Panc1 (cell line): ENCODE results near the gene CCDC192. TPM values are rescaled to one million over a fixed set of nuclear protein-coding genes. Genes with fewer than 3 reads are reported as not detected.
"Not testable (repeated sequence)": the region's sequence is repeated elsewhere in the genome, so short reads cannot be mapped to it uniquely, and the experiment has no call there.

Experiments
- ATAC-seq: fragments of 200-7000 bp; cut with Tn5 transposase; 2 replicates; pipeline ENCODE4 v1.9.1; 2020; ENCODE audit warnings: mild to moderate bottlenecking, moderate library complexity
- BruUV-seq: library from RNA; stranded (reverse); fragments of 400-500 nt; replicated peaks from 2 replicates; lab custom pipeline; 2021; lab: Mats Ljungman, UMichigan
- CTCF ChIA-PET: fragments of 300-600 bp; sonication (Branson Sonifier 250); formaldehyde crosslinking; loops from one replicate; lab custom pipeline; 2022; ENCODE audit warnings: antibody characterized with exemption; lab: Charles Lee
- POLR2A ChIA-PET: fragments of 300-600 bp; sonication (Branson Sonifier 250); formaldehyde crosslinking; loops from one replicate; lab custom pipeline; 2022; ENCODE audit warnings: antibody characterized with exemption; lab: Charles Lee
- DNase-seq: peaks from one replicate; pipeline ENCODE4 v3.0.0-alpha.2; 2010; ENCODE audit warnings: low read depth, low spot score
- H3K27ac ChIP-seq: 2 replicates; pipeline ENCODE4 v1.5.1; 2011; ENCODE audit warnings: mild to moderate bottlenecking, low read length, inconsistent platforms
- H3K27me3 ChIP-seq: fragments of 200-500 bp; sonication (Bioruptor generic); 2 replicates; pipeline ENCODE4 v1.6.0; 2014; ENCODE audit warnings: low read length, inconsistent platforms; ENCODE audit not compliant: control insufficient read depth, insufficient read depth
- H3K36me3 ChIP-seq: fragments of 200-500 bp; sonication (Bioruptor generic); 2 replicates; pipeline ENCODE4 v1.5.1; 2014; ENCODE audit warnings: inconsistent platforms, mild to moderate bottlenecking, low read length, moderate library complexity; ENCODE audit not compliant: control insufficient read depth, insufficient read depth
- H3K4me1 ChIP-seq: 2 replicates; pipeline ENCODE4 v1.5.1; 2011; ENCODE audit warnings: inconsistent platforms, mild to moderate bottlenecking, low read length, moderate library complexity; ENCODE audit not compliant: control insufficient read depth, insufficient read depth
- H3K4me3 ChIP-seq, 2 experiments: 2 replicates each; pipeline ENCODE4 v1.5.1; 2011 to 2012; ENCODE audit warnings: low read depth in 2 of 2, low read length in 2 of 2, mild to moderate bottlenecking in 2 of 2, inconsistent platforms in 1 of 2, moderate library complexity in 1 of 2
- H3K9me3 ChIP-seq: fragments of 200-500 bp; sonication (Bioruptor generic); 2 replicates; pipeline ENCODE4 v1.5.1; 2014; ENCODE audit warnings: low read depth, mild to moderate bottlenecking, inconsistent platforms, low read length, moderate library complexity; ENCODE audit not compliant: control insufficient read depth, insufficient read depth
- POLR2AphosphoS5 ChIP-seq: IDR thresholded peaks from 2 replicates; pipeline ENCODE4 v1.6.1; 2012; ENCODE audit warnings: mild to moderate bottlenecking, low read depth, low read length, moderate library complexity
- SIN3A ChIP-seq: IDR thresholded peaks from 2 replicates; pipeline ENCODE4 v1.6.1; 2012; ENCODE audit warnings: low read depth, mild to moderate bottlenecking, low read length, moderate library complexity, borderline replicate concordance; ENCODE audit not compliant: insufficient read depth
- TCF7L2 ChIP-seq: IDR thresholded peaks from 2 replicates; pipeline ENCODE4 v1.6.1; 2011; ENCODE audit warnings: mild to moderate bottlenecking, low read depth, low read length, inconsistent platforms
- in situ Hi-C: cut with HindIII; loops from 2 replicates; pipeline ENCODE4 v1.10.0; 2016; ENCODE audit warnings: low sequenced_read_pairs, low pct_unique_long_range_greater_than_20kb
- intact Hi-C: fragments of 100-400 bp; cut with micrococcal nuclease; formaldehyde crosslinking; loops from one replicate; pipeline ENCODE4 v1.10.0; 2022; ENCODE audit not compliant: unreplicated experiment
- total RNA-seq: library from RNA; stranded (reverse); gene quantifications from one replicate; pipeline ENCODE4 v1.2.1, GENCODE V29; 2021; ENCODE audit not compliant: unreplicated experiment
- TF ChIP-seq, protein P1 (sequence below): fragments of 450-650 bp; IDR thresholded peaks from 2 replicates; pipeline ENCODE4 v1.5.1; 2017; ENCODE audit warnings: mild to moderate bottlenecking
- TF ChIP-seq, protein P2 (sequence below), 2 experiments: IDR thresholded peaks; 2 replicates each; pipeline ENCODE4 v1.6.1; 2011 to 2012; ENCODE audit warnings: low read depth in 2 of 2, control low read depth in 1 of 2, low read length in 1 of 2, mild to moderate bottlenecking in 1 of 2, moderate library complexity in 1 of 2; ENCODE audit not compliant: insufficient read depth in 1 of 2

CCDC192 gene
- total RNA-seq, 1 experiment from 2014 or later, result not detected

DNA sequence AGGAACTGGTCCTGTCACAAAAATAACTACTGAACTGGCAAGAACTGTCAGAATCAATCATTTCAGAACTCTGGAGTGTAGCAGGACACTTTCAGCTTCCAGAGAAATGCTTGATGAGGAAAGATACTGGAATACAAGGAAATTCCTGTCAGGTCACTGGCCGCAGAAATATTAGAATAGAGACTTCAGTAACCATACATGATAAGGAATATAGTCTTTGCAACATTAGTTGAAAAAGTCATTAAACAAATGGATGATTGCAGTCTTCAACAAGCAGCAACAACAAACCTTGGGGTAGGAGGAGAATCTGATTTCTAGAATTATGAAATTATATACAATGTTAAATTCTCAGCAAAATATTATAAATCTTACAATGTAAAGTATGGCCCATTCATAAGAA lies 88.2 kb downstream of the CCDC192 start:
- no TSS peak for BruUV-seq
- H3K4me1 ChIP-seq, result no peaks in the 10 kb centered on the region
- no peak for ATAC-seq
- H3K27me3 ChIP-seq, result no peaks in the 10 kb centered on the region
- no peaks in the 10 kb centered on the region for H3K36me3 ChIP-seq
- no peak for DNase-seq
- in situ Hi-C loops (no loop called here), intact Hi-C loops (no loop called here)
- ChIA-PET POLR2A (no interaction called here), CTCF (no interaction called here)
- no peak for TF ChIP-seq TCF7L2
- TF ChIP-seq SIN3A, result no peak
- TF ChIP-seq, protein P1, sequence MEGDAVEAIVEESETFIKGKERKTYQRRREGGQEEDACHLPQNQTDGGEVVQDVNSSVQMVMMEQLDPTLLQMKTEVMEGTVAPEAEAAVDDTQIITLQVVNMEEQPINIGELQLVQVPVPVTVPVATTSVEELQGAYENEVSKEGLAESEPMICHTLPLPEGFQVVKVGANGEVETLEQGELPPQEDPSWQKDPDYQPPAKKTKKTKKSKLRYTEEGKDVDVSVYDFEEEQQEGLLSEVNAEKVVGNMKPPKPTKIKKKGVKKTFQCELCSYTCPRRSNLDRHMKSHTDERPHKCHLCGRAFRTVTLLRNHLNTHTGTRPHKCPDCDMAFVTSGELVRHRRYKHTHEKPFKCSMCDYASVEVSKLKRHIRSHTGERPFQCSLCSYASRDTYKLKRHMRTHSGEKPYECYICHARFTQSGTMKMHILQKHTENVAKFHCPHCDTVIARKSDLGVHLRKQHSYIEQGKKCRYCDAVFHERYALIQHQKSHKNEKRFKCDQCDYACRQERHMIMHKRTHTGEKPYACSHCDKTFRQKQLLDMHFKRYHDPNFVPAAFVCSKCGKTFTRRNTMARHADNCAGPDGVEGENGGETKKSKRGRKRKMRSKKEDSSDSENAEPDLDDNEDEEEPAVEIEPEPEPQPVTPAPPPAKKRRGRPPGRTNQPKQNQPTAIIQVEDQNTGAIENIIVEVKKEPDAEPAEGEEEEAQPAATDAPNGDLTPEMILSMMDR, result no peak
- no peak for TF ChIP-seq POLR2AphosphoS5
- TF ChIP-seq, protein P2, sequence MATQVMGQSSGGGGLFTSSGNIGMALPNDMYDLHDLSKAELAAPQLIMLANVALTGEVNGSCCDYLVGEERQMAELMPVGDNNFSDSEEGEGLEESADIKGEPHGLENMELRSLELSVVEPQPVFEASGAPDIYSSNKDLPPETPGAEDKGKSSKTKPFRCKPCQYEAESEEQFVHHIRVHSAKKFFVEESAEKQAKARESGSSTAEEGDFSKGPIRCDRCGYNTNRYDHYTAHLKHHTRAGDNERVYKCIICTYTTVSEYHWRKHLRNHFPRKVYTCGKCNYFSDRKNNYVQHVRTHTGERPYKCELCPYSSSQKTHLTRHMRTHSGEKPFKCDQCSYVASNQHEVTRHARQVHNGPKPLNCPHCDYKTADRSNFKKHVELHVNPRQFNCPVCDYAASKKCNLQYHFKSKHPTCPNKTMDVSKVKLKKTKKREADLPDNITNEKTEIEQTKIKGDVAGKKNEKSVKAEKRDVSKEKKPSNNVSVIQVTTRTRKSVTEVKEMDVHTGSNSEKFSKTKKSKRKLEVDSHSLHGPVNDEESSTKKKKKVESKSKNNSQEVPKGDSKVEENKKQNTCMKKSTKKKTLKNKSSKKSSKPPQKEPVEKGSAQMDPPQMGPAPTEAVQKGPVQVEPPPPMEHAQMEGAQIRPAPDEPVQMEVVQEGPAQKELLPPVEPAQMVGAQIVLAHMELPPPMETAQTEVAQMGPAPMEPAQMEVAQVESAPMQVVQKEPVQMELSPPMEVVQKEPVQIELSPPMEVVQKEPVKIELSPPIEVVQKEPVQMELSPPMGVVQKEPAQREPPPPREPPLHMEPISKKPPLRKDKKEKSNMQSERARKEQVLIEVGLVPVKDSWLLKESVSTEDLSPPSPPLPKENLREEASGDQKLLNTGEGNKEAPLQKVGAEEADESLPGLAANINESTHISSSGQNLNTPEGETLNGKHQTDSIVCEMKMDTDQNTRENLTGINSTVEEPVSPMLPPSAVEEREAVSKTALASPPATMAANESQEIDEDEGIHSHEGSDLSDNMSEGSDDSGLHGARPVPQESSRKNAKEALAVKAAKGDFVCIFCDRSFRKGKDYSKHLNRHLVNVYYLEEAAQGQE (IDR thresholded peaks at IDR 0.05; ENCODE audit: insufficient read depth in 1 of 2, low read depth in 2 of 2, low read length in 1 of 2), result no peak
- H3K27ac ChIP-seq, result no peak overlapping the region
- H3K4me3 ChIP-seq, result no peak overlapping the region
- no peaks in the 10 kb centered on the region for H3K9me3 ChIP-seq

DNA sequence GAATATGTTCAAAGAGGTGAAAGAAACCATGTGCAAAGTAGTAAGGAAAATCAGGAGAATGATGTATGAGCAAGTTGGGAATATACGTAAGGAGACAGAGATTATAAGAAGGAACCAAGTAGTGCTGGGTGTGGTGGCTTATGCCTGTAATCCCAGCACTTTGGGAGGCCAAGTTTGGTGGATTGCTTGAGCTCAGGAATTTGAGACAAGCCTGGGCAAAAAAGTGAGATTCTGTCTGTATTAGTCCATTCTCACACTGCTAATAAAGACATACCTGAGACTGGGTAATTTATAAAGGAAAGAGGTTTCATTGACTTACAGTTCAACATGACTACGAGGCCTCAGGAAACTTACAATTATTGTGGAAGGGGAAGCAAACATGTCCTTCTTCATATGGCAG lies 88.7 kb downstream of the CCDC192 start:
- POLR2A ChIA-PET, H3K4me1 ChIP-seq, intact Hi-C loops, H3K4me3 ChIP-seq, H3K27me3 ChIP-seq, H3K36me3 ChIP-seq, DNase-seq, BruUV-seq, H3K27ac ChIP-seq, CTCF ChIA-PET, ATAC-seq, in situ Hi-C loops, H3K9me3 ChIP-seq: not testable (repeated sequence)

DNA sequence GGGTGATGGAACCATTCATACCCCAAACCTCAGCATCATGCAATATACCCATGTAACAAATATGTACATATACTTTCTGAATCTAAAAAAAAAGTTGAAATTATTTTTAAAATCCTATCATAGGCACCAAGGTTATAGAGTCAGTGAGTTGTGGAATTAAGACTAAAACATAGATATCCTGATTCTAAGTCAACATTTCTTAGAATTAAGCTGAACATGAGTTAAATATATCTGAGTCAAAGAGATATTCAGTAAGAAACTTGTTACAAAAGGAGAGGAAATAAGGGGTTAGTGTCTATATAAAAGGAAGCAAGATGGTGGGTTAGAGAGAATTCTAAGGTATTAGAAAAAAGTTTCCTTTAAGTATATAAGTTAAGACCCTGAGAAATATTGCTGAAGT lies 89.9 kb downstream of the CCDC192 start:
- no TSS peak for BruUV-seq
- CTCF ChIA-PET, result no interaction called here

More for the DNA sequence above, 89.9 kb downstream of the CCDC192 start:
- in situ Hi-C loops (no loop called here), intact Hi-C loops (no loop called here)
- DNase-seq (no peak), ATAC-seq (no peak)
- Histone ChIP-seq H3K4me1 (no peaks in the 10 kb centered on the region), H3K27ac (no peak overlapping the region), H3K4me3 (no peak overlapping the region), H3K9me3 (no peaks in the 10 kb centered on the region), H3K27me3 (no peaks in the 10 kb centered on the region), H3K36me3 (no peaks in the 10 kb centered on the region)
- TF ChIP-seq POLR2AphosphoS5 (no peak), TCF7L2 (no peak), SIN3A (no peak)
- TF ChIP-seq, protein P1, result no peak
- TF ChIP-seq, protein P2 (IDR thresholded peaks at IDR 0.05; ENCODE audit: insufficient read depth in 1 of 2, low read depth in 2 of 2, low read length in 1 of 2), result no peak
- POLR2A ChIA-PET, result no interaction called here
